Activated CD8-positive, alpha-beta memory T cell treated with anti-CD3 and anti-CD28 coated beads, Interleukin-2, amount 10 ng/mL, durations not matched to agents 7 days and 5 days (primary cell): ENCODE measurements around the gene ZDHHC23. TPM values are rescaled to one million over a fixed set of nuclear protein-coding genes. Genes with fewer than 3 reads are reported as not detected.

Source experiments
- ATAC-seq: fragments of 150-1000 bp; cut with Tn5 transposase; one replicate; pipeline ENCODE4 v1.10.0; 2021; ENCODE audit warnings: moderate library complexity
- CTCF ChIA-PET: fragments of 350-600 bp; sonication (Branson Sonifier 250); formaldehyde crosslinking; loops from one replicate; lab custom pipeline; 2021; ENCODE audit warnings: antibody characterized with exemption; lab: Charles Lee
- DNase-seq: peaks from one replicate; pipeline ENCODE4 v3.0.0-alpha.2; 2020
- H3K27ac Mint-ChIP-seq: one replicate; pipeline ENCODE4 v1.8.0; 2021; ENCODE audit warnings: mild to moderate bottlenecking, mixed read lengths
- H3K27me3 Mint-ChIP-seq: one replicate; pipeline ENCODE4 v1.8.0; 2021; ENCODE audit warnings: mixed read lengths
- H3K36me3 Mint-ChIP-seq: one replicate; pipeline ENCODE4 v1.8.0; 2021; ENCODE audit warnings: mild to moderate bottlenecking, mixed read lengths
- H3K4me1 Mint-ChIP-seq: one replicate; pipeline ENCODE4 v1.8.0; 2021; ENCODE audit warnings: mixed read lengths
- H3K4me3 Mint-ChIP-seq: one replicate; pipeline ENCODE4 v1.8.0; 2021; ENCODE audit warnings: mild to moderate bottlenecking, moderate library complexity, mixed read lengths
- H3K9me3 Mint-ChIP-seq: one replicate; pipeline ENCODE4 v1.8.0; 2022; ENCODE audit warnings: low read depth, mixed read lengths
- total RNA-seq, 2 experiments: library from RNA; stranded (reverse); gene quantifications; one replicate each; pipeline ENCODE4 v1.2.3, GENCODE V29; 2021

Gene ZDHHC23
- total RNA-seq, 2 experiments from 2014 or later = 3.0 to 3.9 TPM

- Mint-ChIP-seq H3K4me3 (no peak overlapping the region), H3K27me3 (peaks cover 5% of the 10 kb centered on the region), H3K27ac (no peak overlapping the region), H3K4me1 (peaks cover 9% of the 10 kb centered on the region), H3K9me3 (no peaks in the 10 kb centered on the region), H3K36me3 (peaks cover 1% of the 10 kb centered on the region)
- ATAC-seq (no peak), DNase-seq (no peak)
- CTCF ChIA-PET = interaction anchor here (0.6 kb wide), 1 partner anchor 112 kb away, joined by 3 read pairs; no protein-coding TSS in a partner anchor
Observed at GRCh38 chr3:113954091-113954685, 6.4 kb downstream of the ZDHHC23 start.

DNA sequence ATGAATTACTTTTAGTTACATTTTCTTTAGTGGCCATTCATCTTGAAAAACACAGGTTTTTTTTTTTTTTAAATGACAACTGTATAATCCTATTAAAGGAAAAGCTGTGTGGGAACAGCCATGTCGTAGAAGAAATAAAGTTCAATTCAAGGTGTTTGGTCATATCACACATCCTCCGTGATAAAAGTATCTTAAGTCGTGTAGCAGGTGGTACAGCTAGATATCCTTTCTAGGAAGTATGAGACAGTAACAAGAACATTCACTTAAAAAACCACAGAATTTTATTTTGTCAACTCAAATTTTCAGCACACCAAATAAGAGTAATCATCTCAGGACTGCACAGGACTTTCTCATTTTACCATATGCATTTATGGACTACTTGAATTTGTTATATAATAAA lies 16.1 kb downstream of the ZDHHC23 start:
- no peak for DNase-seq
- Mint-ChIP-seq H3K27me3 (no peaks in the 10 kb centered on the region), H3K4me3 (no peak overlapping the region), H3K9me3 (no peaks in the 10 kb centered on the region), H3K36me3 (peaks cover 1% of the 10 kb centered on the region), H3K27ac (no peak overlapping the region), H3K4me1 (peaks cover 10% of the 10 kb centered on the region)
- ATAC-seq = no peak
- CTCF ChIA-PET = interaction anchor here (1.4 kb wide), 1 partner anchor 13 kb away, joined by 4 read pairs; no protein-coding TSS in a partner anchor

- no peaks in the 10 kb centered on the region for H3K27me3 Mint-ChIP-seq
- ATAC-seq (no peak), DNase-seq (no peak)
- H3K36me3 Mint-ChIP-seq = no peaks in the 10 kb centered on the region
- H3K9me3 Mint-ChIP-seq = no peaks in the 10 kb centered on the region
- no peak overlapping the region for H3K27ac Mint-ChIP-seq
- CTCF ChIA-PET = no interaction called here
- H3K4me1 Mint-ChIP-seq = peaks cover 10% of the 10 kb centered on the region
- no peak overlapping the region for H3K4me3 Mint-ChIP-seq
Observed at GRCh38 chr3:113966172-113966571, 18.4 kb downstream of the ZDHHC23 start.

GRCh38 chr3:113968986-113969385 lies 21.2 kb downstream of the ZDHHC23 start:
- Mint-ChIP-seq H3K36me3 (peaks cover 11% of the 10 kb centered on the region), H3K27me3 (no peaks in the 10 kb centered on the region), H3K4me3 (no peak overlapping the region), H3K9me3 (peaks cover 11% of the 10 kb centered on the region), H3K27ac (no peak overlapping the region), H3K4me1 (peaks cover 6% of the 10 kb centered on the region)
- CTCF ChIA-PET = no interaction called here
- DNase-seq = no peak
- no peak for ATAC-seq

DNA sequence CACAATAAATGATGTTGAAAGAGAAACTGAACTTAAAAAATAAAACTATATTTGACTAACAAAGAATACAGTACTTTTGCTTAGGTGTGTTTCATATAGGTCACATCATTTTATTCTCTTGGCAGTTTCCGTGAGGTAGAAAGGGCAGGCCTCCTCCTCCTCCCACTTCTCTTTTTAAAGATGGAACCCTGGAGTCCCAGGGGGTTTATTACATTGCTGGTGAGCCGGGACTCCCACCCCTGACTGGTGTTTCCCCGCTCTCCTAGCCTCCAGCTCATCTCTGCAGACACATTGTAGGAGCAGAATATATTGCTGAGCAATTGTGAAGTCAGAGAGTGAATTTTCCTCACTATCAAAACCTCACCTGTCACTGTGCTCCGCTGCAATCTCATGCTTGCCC lies 30.0 kb downstream of the ZDHHC23 start:
- Mint-ChIP-seq H3K27ac (no peak overlapping the region), H3K9me3 (peaks cover 13% of the 10 kb centered on the region), H3K27me3 (no peaks in the 10 kb centered on the region), H3K4me1 (no peaks in the 10 kb centered on the region), H3K36me3 (peaks cover 23% of the 10 kb centered on the region), H3K4me3 (no peak overlapping the region)
- DNase-seq = no peak
- no peak for ATAC-seq
- CTCF ChIA-PET = interaction anchor here (1.1 to 1.3 kb wide), 2 partner anchors 13 to 14 kb away, joined by 3 to 4 read pairs; no protein-coding TSS in a partner anchor

GRCh38 chr3:113979916-113980315 lies 32.1 kb downstream of the ZDHHC23 start:
- H3K4me3 Mint-ChIP-seq = no peak overlapping the region
- H3K36me3 Mint-ChIP-seq = peaks cover 5% of the 10 kb centered on the region
- no peaks in the 10 kb centered on the region for H3K9me3 Mint-ChIP-seq
- ATAC-seq (no peak), DNase-seq (no peak)
- CTCF ChIA-PET = interaction anchor here (1.7 kb wide), 1 partner anchor 253 kb away, joined by 3 read pairs; no protein-coding TSS in a partner anchor
- H3K27me3 Mint-ChIP-seq = no peaks in the 10 kb centered on the region
- no peaks in the 10 kb centered on the region for H3K4me1 Mint-ChIP-seq
- no peak overlapping the region for H3K27ac Mint-ChIP-seq

- Mint-ChIP-seq H3K9me3 (no peaks in the 10 kb centered on the region), H3K27me3 (no peaks in the 10 kb centered on the region), H3K4me1 (peaks cover 2% of the 10 kb centered on the region), H3K4me3 (no peak overlapping the region), H3K36me3 (peaks cover 2% of the 10 kb centered on the region), H3K27ac (no peak overlapping the region)
- no peak for DNase-seq
- no peak for ATAC-seq
- CTCF ChIA-PET = no interaction called here
Observed at GRCh38 chr3:113981803-113982202, 34.0 kb downstream of the ZDHHC23 start.

GRCh38 chr3:113983544-113983943 lies 35.7 kb downstream of the ZDHHC23 start:
- DNase-seq = no peak
- Mint-ChIP-seq H3K9me3 (no peaks in the 10 kb centered on the region), H3K27ac (no peak overlapping the region), H3K27me3 (no peaks in the 10 kb centered on the region), H3K4me3 (no peak overlapping the region), H3K36me3 (no peaks in the 10 kb centered on the region), H3K4me1 (peaks cover 2% of the 10 kb centered on the region)
- ATAC-seq = no peak
- CTCF ChIA-PET = no interaction called here

DNA sequence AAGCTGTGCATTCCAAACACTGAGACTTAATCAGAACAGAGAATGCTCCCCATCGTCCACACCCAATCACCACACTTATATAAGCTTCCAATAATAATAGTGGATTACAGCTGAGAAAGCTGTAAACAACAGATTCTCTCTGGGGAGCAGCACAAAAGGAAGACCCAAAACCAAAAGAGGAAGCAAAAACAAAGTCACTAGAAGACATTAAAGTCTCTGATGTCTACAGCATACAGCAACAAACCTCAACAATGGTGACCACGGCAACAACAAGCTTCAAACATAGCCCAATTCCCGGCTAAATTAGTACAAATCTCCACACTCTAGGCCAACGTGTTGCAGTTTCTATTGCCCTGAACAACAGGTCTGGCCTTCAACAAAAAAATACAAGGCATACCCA lies 37.7 kb downstream of the ZDHHC23 start:
- no peaks in the 10 kb centered on the region for H3K27me3 Mint-ChIP-seq
- DNase-seq = no peak

DNA sequence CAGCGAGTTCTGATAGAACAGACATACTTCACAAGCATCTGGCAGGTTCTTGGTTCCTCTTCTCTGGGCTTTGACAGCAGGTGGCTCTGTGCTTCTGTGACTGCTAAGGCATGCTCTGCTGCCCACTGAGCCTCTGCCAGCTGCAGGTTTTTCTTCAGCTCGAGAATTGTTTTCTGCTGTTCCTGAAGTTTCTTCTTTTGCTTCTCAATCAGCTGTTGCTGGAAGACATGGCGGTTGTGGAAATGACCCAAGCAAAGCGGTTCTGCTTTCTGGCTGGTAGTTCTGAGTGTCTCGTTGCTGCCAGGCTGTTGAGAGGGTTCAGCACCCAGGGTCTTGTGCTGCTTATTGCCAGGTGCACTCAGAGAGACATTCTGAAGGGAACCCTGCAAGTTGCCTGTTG lies 57.7 kb downstream of the ZDHHC23 start:
- Mint-ChIP-seq H3K9me3 (no peaks in the 10 kb centered on the region), H3K27ac (no peak overlapping the region), H3K4me3 (no peak overlapping the region), H3K27me3 (no peaks in the 10 kb centered on the region), H3K36me3 (no peaks in the 10 kb centered on the region), H3K4me1 (no peaks in the 10 kb centered on the region)
- DNase-seq = no peak
- no peak for ATAC-seq
- CTCF ChIA-PET = no interaction called here

More for the DNA sequence above, 37.7 kb downstream of the ZDHHC23 start:
- CTCF ChIA-PET = interaction anchor here (0.8 to 1.3 kb wide), 2 partner anchors 12 to 16 kb away, joined by 3 read pairs; no protein-coding TSS in a partner anchor
- Mint-ChIP-seq H3K27ac (no peak overlapping the region), H3K9me3 (no peaks in the 10 kb centered on the region), H3K4me1 (peaks cover 2% of the 10 kb centered on the region), H3K4me3 (no peak overlapping the region), H3K36me3 (no peaks in the 10 kb centered on the region)
- no peak for ATAC-seq

- H3K27me3 Mint-ChIP-seq = no peaks in the 10 kb centered on the region
- no peaks in the 10 kb centered on the region for H3K36me3 Mint-ChIP-seq
- CTCF ChIA-PET = no interaction called here
- no peak overlapping the region for H3K27ac Mint-ChIP-seq
- DNase-seq (no peak), ATAC-seq (no peak)
- no peaks in the 10 kb centered on the region for H3K4me1 Mint-ChIP-seq
- H3K9me3 Mint-ChIP-seq = no peaks in the 10 kb centered on the region
- H3K4me3 Mint-ChIP-seq = no peak overlapping the region
Observed at GRCh38 chr3:114011059-114011797, 63.4 kb downstream of the ZDHHC23 start.
